Subcutaneous adipose tissue (tissue), 4 donors: Measurements from ENCODE around the gene COL26A1. TPM values are rescaled to one million over a fixed set of nuclear protein-coding genes. Genes with fewer than 3 reads are reported as not detected.

Source experiments
- CTCF ChIP-seq: fragments of 450-650 bp; IDR thresholded peaks from one replicate; pipeline ENCODE4 v1.5.1; 2016; ENCODE audit warnings: low read depth, mild to moderate bottlenecking, control low read depth, antibody characterized with exemption, moderate library complexity
- total RNA-seq, 4 donors: library from RNA; depleted of rRNA; stranded (reverse); fragments of >200 nt; gene quantifications; one replicate each; pipeline ENCODE4 v1.1.0, GENCODE V29; 2016

COL26A1 gene
- total RNA-seq, 4 donors from 2014 or later, result not detected

- no peak for TF ChIP-seq CTCF
Measured at GRCh38 chr7:101549734-101550133, 187.1 kb downstream of the COL26A1 start.

- TF ChIP-seq CTCF, result no peak
Measured at GRCh38 chr7:101550641-101551541, 188.2 kb downstream of the COL26A1 start.

- no peak for TF ChIP-seq CTCF
Measured at GRCh38 chr7:101553018-101553770, 190.5 kb downstream of the COL26A1 start.

- no peak for TF ChIP-seq CTCF
Measured at GRCh38 chr7:101553771-101554445, 191.2 kb downstream of the COL26A1 start.

- TF ChIP-seq CTCF, result no peak
Measured at GRCh38 chr7:101554584-101555268, 192.1 kb downstream of the COL26A1 start.

- TF ChIP-seq CTCF, result no peak
Measured at GRCh38 chr7:101555269-101555920, 192.7 kb downstream of the COL26A1 start.
